NCI-H446 (cell line): ENCODE results near the gene EVX2.

Experiments used
- DNase-seq, 2 experiments: peaks; one replicate each; lab custom pipeline; 2025; lab: John Stamatoyannopoulos, UW

The EVX2 gene

DNA sequence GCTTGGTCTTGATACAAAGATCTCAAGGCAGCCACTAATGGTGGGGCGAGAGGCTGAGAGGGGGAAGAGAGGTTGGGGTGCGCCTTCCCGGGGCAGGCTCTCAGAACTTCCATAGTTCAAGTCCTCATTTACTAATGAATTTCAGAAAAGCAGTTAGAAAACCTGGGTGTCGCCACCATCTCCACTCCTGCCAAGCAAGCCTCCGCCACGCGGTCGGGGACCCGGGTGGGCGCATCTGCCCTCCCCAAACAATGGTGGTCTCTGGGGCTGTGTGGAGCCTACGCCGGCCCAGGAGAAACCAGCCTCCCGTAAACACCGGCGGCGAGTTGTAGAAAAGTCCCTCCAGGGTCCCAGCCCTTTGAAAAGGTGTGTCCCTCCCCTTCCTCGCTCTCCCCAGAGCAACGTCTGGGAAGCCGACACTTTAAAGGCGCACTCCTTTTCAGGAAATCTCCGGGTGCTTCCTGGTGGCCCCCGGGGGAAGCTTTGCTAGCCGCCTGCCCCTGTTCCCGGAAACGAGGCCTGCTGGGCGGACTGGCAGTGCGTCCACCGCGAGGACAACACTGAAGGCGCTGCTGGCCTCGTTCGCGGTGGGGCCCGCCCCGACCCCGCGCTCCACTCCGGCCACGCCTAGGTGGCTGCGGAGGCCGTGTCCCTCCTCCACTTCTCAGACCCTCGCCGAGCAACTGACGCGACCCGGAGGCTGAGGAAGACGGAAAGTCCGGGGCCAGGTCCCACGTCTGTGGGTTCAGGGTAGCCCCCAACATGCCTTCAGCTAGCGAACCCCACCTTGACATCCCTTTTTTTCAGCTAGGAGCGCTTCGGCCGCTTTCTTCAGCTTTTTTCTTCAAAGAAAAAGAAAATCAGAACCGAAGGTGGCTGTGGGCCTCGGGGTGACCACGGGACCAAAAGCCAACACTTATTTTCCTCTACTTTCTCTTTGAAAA lies 16.8 kb downstream of the EVX2 start:
- DNase-seq, result no peak

DNA sequence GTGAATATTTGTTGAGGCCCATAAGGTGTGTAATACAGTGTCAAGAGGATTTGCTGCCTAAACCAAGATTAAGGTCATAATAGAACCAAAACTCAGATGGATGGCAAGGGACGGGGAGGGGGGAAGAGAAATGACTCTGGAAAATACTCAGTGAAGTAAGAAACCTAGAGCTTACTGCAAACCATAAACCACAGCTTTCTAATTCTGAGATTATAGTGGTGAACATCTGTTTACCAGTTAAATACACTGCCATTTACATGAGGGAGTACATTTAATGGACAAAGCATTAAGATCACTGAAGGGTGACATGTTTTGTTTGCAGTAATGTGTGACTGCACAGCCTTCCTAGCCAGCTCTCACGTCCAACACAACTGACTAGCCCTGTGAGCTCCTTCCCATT lies 19.8 kb downstream of the EVX2 start:
- DNase-seq, result no peak

DNA sequence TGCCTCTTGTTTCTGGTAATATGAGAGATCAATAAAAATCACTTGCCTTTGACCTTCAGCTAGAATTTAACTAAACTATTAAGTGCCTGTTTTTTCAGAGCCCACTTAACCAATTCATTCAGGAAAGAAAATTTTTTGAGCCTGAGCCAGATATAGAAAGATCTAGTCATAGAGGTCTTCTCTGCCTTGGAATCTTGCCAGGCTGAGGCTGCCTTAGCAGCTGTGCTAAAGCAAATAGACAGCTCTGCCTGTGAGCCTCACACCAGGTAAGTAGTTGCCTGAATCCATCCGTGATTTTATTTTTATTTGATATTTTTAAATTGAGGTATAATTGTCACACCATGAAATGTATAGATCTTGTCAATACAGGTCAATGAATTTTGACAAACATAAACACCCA lies 27.4 kb downstream of the EVX2 start:
- DNase-seq, result peak in 1 of 2 experiments; percentile 59

DNA sequence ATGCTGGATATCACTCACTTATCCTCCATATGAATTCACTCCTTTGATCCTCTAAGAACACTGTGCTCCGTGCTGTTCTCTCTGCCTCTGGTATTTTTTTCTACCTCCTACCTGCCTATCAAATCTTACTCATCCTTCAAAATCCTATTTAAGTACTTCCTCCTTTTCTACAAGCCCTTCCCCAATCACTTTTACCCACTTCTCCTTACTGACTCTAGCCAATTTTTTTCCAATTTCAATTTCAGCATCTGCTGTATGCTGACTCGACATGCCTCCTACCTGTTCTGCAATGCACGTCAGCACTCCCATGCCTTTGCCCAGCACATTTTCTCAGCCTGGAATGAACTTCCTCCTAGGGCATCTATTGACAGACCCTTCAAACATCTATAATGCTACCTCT lies 44.4 kb downstream of the EVX2 start:
- no peak for DNase-seq

DNA sequence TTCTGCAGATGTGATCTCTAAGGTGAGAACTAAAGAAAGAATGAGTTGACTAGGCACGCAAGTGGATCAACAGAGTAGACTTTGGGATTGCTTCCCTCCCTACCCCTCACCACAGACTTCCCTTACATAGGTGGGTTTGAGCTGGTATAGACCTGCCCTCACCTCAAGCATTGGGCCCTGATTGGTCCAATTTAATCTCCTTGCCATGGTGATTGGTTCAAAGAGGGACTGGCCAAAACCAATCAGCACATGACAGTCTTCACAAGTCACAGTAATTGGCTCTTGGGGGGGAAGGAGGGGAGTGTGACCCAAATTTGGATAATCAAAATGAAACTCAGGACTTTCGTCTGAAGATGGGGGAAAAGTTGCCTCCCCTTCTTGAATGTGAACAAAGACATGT lies 45.1 kb downstream of the EVX2 start:
- no peak for DNase-seq

DNA sequence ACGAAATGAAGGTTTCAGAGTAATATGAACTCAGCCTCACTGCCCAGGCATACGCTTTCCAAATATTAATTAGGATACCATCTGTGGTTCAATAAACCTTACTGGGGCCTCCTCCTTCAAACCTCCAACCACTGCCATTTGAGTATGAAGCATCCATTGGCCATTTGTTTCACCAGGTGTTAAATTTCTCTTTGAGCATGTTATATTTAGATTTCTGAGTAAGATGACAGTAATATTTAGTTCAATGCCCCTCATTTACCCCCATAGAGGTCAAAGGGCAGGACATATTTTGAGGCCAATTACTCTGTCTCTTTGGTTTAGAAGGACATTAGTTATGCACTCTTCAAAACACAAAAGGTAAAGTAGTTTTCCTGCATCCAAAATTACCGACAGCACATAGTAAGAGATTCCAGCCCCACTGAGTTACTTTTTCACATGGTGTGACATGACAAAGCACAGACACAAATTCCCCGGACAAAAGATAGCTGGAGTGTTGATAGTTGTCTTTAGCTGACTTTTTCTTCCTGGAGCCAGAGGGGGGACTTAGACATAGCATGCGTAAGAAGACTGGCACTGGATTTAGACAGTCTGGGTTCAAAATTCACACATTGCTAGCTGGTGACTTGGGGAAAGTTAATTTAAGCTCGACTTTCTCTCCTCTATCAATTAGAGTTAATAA lies 48.6 kb downstream of the EVX2 start:
- no peak for DNase-seq

DNA sequence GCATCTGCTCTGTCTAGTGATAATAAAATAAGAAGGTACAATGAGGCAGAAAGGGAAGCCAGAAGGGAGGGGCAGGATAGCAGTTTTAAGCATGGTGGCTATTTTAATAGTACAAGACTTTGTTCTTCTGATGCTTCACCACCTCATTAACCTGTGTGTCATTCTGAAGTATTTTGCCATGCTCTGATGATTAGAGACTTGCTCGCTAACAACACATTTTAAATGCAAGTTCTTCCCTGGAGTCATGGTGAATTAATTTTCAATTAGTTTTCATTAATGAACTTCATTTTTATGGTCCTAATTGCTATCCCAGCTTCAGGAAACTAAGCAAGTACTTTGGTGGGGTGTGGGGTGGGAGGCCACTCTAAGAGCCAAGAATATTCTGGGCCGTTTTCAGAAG lies 56.0 kb downstream of the EVX2 start:
- DNase-seq, result no peak
